ENCODE measurements around the gene TMEM150C.

The TMEM150C gene

GRCh38 chr4:82525307-82525911, 36.4 kb downstream of the TMEM150C start:
- Histone ChIP-seq H3K9me3 (ENCODE audit: control insufficient read depth, insufficient read depth, low read length) (no peaks in the 10 kb centered on the region), H3K4me3 (ENCODE audit: low read depth, low read length) (no peak overlapping the region), H3K27me3 (ENCODE audit: control insufficient read depth, insufficient read depth, low read length) (no peaks in the 10 kb centered on the region), H3K4me1 (ENCODE audit: control insufficient read depth, insufficient read depth, low read length) (peaks cover 13% of the 10 kb centered on the region), H3K36me3 (ENCODE audit: control insufficient read depth, insufficient read depth, low read length) (no peaks in the 10 kb centered on the region), H3K9ac (ENCODE audit: low read depth, low read length) (no peak overlapping the region)

- Histone ChIP-seq H3K4me1 (ENCODE audit: control insufficient read depth, insufficient read depth, low read length) (peaks cover 13% of the 10 kb centered on the region), H3K9me3 (ENCODE audit: control insufficient read depth, insufficient read depth, low read length) (no peaks in the 10 kb centered on the region), H3K4me3 (ENCODE audit: low read depth, low read length) (no peak overlapping the region), H3K9ac (ENCODE audit: low read depth, low read length) (no peak overlapping the region), H3K36me3 (ENCODE audit: control insufficient read depth, insufficient read depth, low read length) (no peaks in the 10 kb centered on the region), H3K27me3 (ENCODE audit: control insufficient read depth, insufficient read depth, low read length) (no peaks in the 10 kb centered on the region)
Measured at GRCh38 chr4:82524570-82525152, 37.1 kb downstream of the TMEM150C start.

DNA sequence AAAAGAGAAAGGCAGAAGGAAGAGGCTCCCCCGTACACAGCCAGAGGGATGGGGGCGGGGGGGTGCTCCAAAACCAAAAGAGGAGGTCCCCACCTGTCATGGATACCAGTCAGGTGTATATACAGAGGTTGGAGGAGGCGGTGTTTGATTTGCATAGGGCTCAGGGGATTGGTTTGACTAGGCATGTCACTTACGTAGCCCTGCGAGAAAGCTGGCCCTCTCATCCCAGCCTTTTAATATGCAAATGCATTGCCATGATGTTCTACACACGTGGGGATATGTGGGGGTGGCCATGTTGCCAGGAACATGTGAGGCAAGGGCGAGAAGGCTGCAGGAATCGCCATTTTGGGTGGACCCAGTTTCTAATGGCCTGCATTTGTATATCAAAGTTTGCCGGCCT, 38.6 kb downstream of the TMEM150C start:
- no peaks in the 10 kb centered on the region for H3K27me3 ChIP-seq (ENCODE audit: control insufficient read depth, insufficient read depth, low read length)
- no peaks in the 10 kb centered on the region for H3K9me3 ChIP-seq (ENCODE audit: control insufficient read depth, insufficient read depth, low read length)
- no peaks in the 10 kb centered on the region for H3K36me3 ChIP-seq (ENCODE audit: control insufficient read depth, insufficient read depth, low read length)
- no peak overlapping the region for H3K4me3 ChIP-seq (ENCODE audit: low read depth, low read length)
- no peak overlapping the region for H3K9ac ChIP-seq (ENCODE audit: low read depth, low read length)
- peaks cover 13% of the 10 kb centered on the region for H3K4me1 ChIP-seq (ENCODE audit: control insufficient read depth, insufficient read depth, low read length)

DNA sequence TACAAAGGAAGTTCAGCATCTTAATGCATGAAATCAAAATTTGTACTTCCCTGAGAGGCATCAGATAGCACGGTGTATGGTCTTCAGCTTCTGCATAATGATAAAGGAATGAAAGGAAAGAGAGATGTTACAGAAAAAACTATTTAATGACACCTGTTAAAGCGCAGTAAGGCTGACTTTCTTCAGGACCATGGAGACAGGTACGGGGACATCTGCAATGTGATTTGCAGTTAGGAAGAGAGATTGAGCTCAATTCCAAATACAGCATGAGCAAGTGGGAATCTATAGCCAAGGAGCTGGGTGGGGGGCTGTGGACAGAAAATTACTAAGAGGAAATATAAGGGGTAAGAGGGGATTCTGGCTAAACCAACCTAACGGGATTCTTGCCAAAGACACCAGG, 39.3 kb downstream of the TMEM150C start:
- no peaks in the 10 kb centered on the region for H3K9me3 ChIP-seq (ENCODE audit: control insufficient read depth, insufficient read depth, low read length)
- peaks cover 15% of the 10 kb centered on the region for H3K4me1 ChIP-seq (ENCODE audit: control insufficient read depth, insufficient read depth, low read length)
- H3K4me3 ChIP-seq (ENCODE audit: low read depth, low read length), result no peak overlapping the region
- no peak overlapping the region for H3K9ac ChIP-seq (ENCODE audit: low read depth, low read length)
- H3K27me3 ChIP-seq (ENCODE audit: control insufficient read depth, insufficient read depth, low read length), result no peaks in the 10 kb centered on the region
- no peaks in the 10 kb centered on the region for H3K36me3 ChIP-seq (ENCODE audit: control insufficient read depth, insufficient read depth, low read length)

DNA sequence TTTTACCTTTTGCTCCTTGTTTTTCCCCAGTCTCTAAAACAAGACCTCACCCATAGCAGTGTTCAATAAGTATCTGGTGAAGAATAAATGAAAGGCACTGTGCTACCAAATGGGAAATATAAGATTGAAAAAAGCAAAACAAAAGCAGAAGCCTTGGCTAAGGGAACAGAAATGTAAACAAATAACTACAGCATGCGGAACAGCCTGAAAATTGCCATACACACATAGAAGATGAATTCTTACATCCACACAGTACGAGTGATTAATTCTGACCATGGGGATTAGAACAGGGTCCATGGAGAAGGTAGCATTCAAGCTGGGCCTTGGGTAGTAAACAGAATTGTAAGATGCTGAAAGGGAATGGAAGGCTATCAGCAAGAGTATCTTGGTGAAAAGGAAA, 40.5 kb downstream of the TMEM150C start:
- H3K27me3 ChIP-seq (ENCODE audit: control insufficient read depth, insufficient read depth, low read length), result no peaks in the 10 kb centered on the region
- H3K9ac ChIP-seq (ENCODE audit: low read depth, low read length), result no peak overlapping the region
- H3K4me3 ChIP-seq (ENCODE audit: low read depth, low read length), result no peak overlapping the region
- H3K9me3 ChIP-seq (ENCODE audit: control insufficient read depth, insufficient read depth, low read length), result no peaks in the 10 kb centered on the region
- no peaks in the 10 kb centered on the region for H3K36me3 ChIP-seq (ENCODE audit: control insufficient read depth, insufficient read depth, low read length)
- peaks cover 20% of the 10 kb centered on the region for H3K4me1 ChIP-seq (ENCODE audit: control insufficient read depth, insufficient read depth, low read length)

DNA sequence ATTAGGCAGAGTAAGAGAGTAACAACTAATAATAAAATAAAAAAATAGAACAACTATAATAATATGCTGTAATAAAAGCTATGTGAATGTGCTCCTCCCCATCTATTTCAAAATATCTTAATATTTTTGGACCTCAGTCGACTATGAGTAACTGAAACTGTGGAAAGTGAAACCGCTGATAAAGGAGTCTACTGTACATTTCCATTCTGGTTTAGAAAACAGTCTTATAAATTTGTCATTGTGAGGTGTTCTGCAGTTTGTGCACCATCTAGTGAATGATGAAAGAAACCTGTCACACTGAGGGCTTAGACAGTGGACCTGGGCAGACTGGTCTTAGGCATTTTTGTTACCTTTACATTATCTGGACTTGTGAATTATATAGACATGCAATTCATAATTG, 42.0 kb downstream of the TMEM150C start:
- Histone ChIP-seq H3K9me3 (ENCODE audit: control insufficient read depth, insufficient read depth, low read length) (no peaks in the 10 kb centered on the region), H3K27me3 (ENCODE audit: control insufficient read depth, insufficient read depth, low read length) (no peaks in the 10 kb centered on the region), H3K36me3 (ENCODE audit: control insufficient read depth, insufficient read depth, low read length) (no peaks in the 10 kb centered on the region), H3K9ac (ENCODE audit: low read depth, low read length) (no peak overlapping the region), H3K4me3 (ENCODE audit: low read depth, low read length) (no peak overlapping the region), H3K4me1 (ENCODE audit: control insufficient read depth, insufficient read depth, low read length) (peaks cover 15% of the 10 kb centered on the region)

DNA sequence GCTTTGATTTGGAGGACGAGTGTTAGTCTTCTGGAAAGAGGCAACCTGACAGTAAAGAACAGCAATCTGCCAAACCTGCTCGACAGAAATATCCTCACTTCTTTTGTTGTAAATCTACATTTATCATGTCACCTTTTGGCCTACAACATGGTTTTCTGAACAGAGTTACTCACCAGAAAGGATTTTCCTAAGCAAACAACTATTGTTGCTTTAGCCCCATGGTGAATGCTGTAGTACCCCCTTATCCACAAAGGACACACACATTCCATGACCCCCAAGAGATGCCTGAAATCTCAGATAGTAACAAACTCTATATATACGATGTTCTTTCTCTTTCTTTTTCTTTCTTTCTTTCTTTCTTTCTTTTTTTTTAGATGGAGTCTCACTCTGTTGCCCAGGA, 42.7 kb downstream of the TMEM150C start:
- no peak overlapping the region for H3K9ac ChIP-seq (ENCODE audit: low read depth, low read length)
- no peak overlapping the region for H3K4me3 ChIP-seq (ENCODE audit: low read depth, low read length)
- H3K27me3 ChIP-seq (ENCODE audit: control insufficient read depth, insufficient read depth, low read length), result no peaks in the 10 kb centered on the region
- H3K4me1 ChIP-seq (ENCODE audit: control insufficient read depth, insufficient read depth, low read length), result peaks cover 11% of the 10 kb centered on the region
- H3K9me3 ChIP-seq (ENCODE audit: control insufficient read depth, insufficient read depth, low read length), result no peaks in the 10 kb centered on the region
- H3K36me3 ChIP-seq (ENCODE audit: control insufficient read depth, insufficient read depth, low read length), result no peaks in the 10 kb centered on the region

GRCh38 chr4:82517043-82517442, 44.7 kb downstream of the TMEM150C start:
- Histone ChIP-seq H3K4me3 (ENCODE audit: low read depth, low read length) (no peak overlapping the region), H3K9ac (ENCODE audit: low read depth, low read length) (no peak overlapping the region), H3K36me3 (ENCODE audit: control insufficient read depth, insufficient read depth, low read length) (no peaks in the 10 kb centered on the region), H3K27me3 (ENCODE audit: control insufficient read depth, insufficient read depth, low read length) (no peaks in the 10 kb centered on the region), H3K9me3 (ENCODE audit: control insufficient read depth, insufficient read depth, low read length) (no peaks in the 10 kb centered on the region), H3K4me1 (ENCODE audit: control insufficient read depth, insufficient read depth, low read length) (peaks cover 7% of the 10 kb centered on the region)

GRCh38 chr4:82515705-82516104, 46.1 kb downstream of the TMEM150C start:
- Histone ChIP-seq H3K36me3 (ENCODE audit: control insufficient read depth, insufficient read depth, low read length) (no peaks in the 10 kb centered on the region), H3K9ac (ENCODE audit: low read depth, low read length) (no peak overlapping the region), H3K27me3 (ENCODE audit: control insufficient read depth, insufficient read depth, low read length) (no peaks in the 10 kb centered on the region), H3K4me1 (ENCODE audit: control insufficient read depth, insufficient read depth, low read length) (peaks cover 7% of the 10 kb centered on the region), H3K9me3 (ENCODE audit: control insufficient read depth, insufficient read depth, low read length) (no peaks in the 10 kb centered on the region), H3K4me3 (ENCODE audit: low read depth, low read length) (no peak overlapping the region)

GRCh38 chr4:82513382-82513781, 48.4 kb downstream of the TMEM150C start:
- Histone ChIP-seq H3K4me1 (ENCODE audit: control insufficient read depth, insufficient read depth, low read length) (peaks cover 7% of the 10 kb centered on the region), H3K9me3 (ENCODE audit: control insufficient read depth, insufficient read depth, low read length) (no peaks in the 10 kb centered on the region), H3K27me3 (ENCODE audit: control insufficient read depth, insufficient read depth, low read length) (no peaks in the 10 kb centered on the region), H3K9ac (ENCODE audit: low read depth, low read length) (no peak overlapping the region), H3K4me3 (ENCODE audit: low read depth, low read length) (no peak overlapping the region), H3K36me3 (ENCODE audit: control insufficient read depth, insufficient read depth, low read length) (no peaks in the 10 kb centered on the region)

DNA sequence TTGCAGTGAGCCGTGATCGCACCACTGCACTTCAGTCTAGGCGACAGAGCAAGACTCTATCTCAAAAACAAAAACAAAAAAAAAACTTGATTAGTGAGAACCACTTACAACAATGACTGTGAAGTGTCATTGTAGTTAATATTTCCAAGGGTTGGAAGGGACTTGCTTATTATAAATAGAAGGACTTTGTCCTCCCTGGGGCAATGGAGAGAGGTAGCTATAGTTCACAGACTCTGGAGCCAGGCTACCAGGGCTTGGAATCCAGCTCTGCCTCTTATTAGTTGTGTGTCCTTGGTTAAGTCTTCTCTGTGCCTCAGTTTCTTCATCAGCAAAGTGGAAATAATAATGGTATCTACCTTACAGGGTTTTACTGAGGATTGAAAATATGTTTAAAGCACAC, 51.6 kb downstream of the TMEM150C start:
- Histone ChIP-seq H3K9ac (ENCODE audit: low read depth, low read length) (no peak overlapping the region), H3K4me1 (ENCODE audit: control insufficient read depth, insufficient read depth, low read length) (no peaks in the 10 kb centered on the region), H3K9me3 (ENCODE audit: control insufficient read depth, insufficient read depth, low read length) (no peaks in the 10 kb centered on the region), H3K27me3 (ENCODE audit: control insufficient read depth, insufficient read depth, low read length) (no peaks in the 10 kb centered on the region), H3K4me3 (ENCODE audit: low read depth, low read length) (no peak overlapping the region), H3K36me3 (ENCODE audit: control insufficient read depth, insufficient read depth, low read length) (no peaks in the 10 kb centered on the region)

DNA sequence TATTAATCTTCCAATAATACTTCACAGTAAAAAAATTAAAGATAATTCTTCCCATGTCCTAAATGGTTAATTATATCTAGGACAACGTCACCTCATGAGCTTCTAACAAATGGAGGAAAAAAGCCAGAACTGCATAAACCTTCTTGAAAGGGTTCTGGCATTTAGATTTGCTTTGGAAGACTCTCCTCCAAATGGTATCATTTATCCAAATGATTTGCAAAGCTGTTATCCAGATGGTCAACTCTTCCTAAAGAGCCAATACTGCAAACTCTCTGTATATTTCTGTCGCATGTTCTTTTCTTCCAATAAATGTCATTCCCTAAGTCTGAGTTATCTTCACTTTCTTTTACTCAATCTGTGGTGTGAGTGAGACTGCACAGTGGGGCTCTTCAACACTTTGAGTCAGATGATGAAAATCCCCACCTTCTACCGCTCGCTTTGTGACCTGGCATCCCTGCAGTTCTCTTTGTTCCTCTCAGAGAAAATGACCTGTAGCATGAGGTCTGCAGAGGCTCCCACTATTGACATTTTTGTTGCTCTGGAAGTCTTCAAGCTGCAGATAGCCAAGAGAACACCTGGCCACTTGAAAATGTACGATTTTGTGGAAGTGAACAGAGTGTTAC, 52.9 kb downstream of the TMEM150C start:
- Histone ChIP-seq H3K36me3 (ENCODE audit: control insufficient read depth, insufficient read depth, low read length) (no peaks in the 10 kb centered on the region), H3K4me3 (ENCODE audit: low read depth, low read length) (no peak overlapping the region), H3K27me3 (ENCODE audit: control insufficient read depth, insufficient read depth, low read length) (no peaks in the 10 kb centered on the region), H3K9me3 (ENCODE audit: control insufficient read depth, insufficient read depth, low read length) (no peaks in the 10 kb centered on the region), H3K4me1 (ENCODE audit: control insufficient read depth, insufficient read depth, low read length) (no peaks in the 10 kb centered on the region), H3K9ac (ENCODE audit: low read depth, low read length) (no peak overlapping the region)
